ENCODE results near the gene ARPC1A.
"Not testable (repeated sequence)": the region's sequence is repeated elsewhere in the genome, so short reads cannot be mapped to it uniquely, and the experiment has no call there.

ARPC1A gene

GRCh38 chr7:99325592-99326407 lies at the start of gene ARPC1A:
Gene ARPC1A (plus strand): TSS chr7:99325898. CDS start chr7:99333354, 7,456 bp downstream.
- peak; percentile 85 for DNase-seq (ENCODE audit: low read depth)

GRCh38 chr7:99278180-99278579 lies 47.5 kb upstream of the ARPC1A start:
- DNase-seq (ENCODE audit: low read depth) = no peak

- not testable (repeated sequence) for DNase-seq (ENCODE audit: low read depth)
Observed at GRCh38 chr7:99284165-99284564, 41.5 kb upstream of the ARPC1A start.

- no peak for DNase-seq (ENCODE audit: low read depth)
Observed at GRCh38 chr7:99287779-99288534, 37.7 kb upstream of the ARPC1A start.

- DNase-seq (ENCODE audit: low read depth) = no peak
Observed at GRCh38 chr7:99289185-99289584, 36.5 kb upstream of the ARPC1A start.

- DNase-seq (ENCODE audit: low read depth) = not testable (repeated sequence)
Observed at GRCh38 chr7:99290148-99290547, 35.5 kb upstream of the ARPC1A start.

GRCh38 chr7:99290980-99291607 lies 34.6 kb upstream of the ARPC1A start:
- DNase-seq (ENCODE audit: low read depth) = no peak

GRCh38 chr7:99292127-99292526 lies 33.6 kb upstream of the ARPC1A start:
- no peak for DNase-seq (ENCODE audit: low read depth)

GRCh38 chr7:99293167-99293566 lies 32.5 kb upstream of the ARPC1A start:
- DNase-seq (ENCODE audit: low read depth) = no peak

GRCh38 chr7:99293650-99294049 lies 32.0 kb upstream of the ARPC1A start:
- no peak for DNase-seq (ENCODE audit: low read depth)

- no peak for DNase-seq (ENCODE audit: low read depth)
Observed at GRCh38 chr7:99296471-99296870, 29.2 kb upstream of the ARPC1A start.

GRCh38 chr7:99301496-99301895 lies 24.2 kb upstream of the ARPC1A start:
- DNase-seq (ENCODE audit: low read depth) = no peak

- DNase-seq (ENCODE audit: low read depth) = no peak
Observed at GRCh38 chr7:99305473-99306260, 20.0 kb upstream of the ARPC1A start.

GRCh38 chr7:99308461-99309074 lies 17.1 kb upstream of the ARPC1A start:
- DNase-seq (ENCODE audit: low read depth) = no peak

- DNase-seq (ENCODE audit: low read depth) = no peak
Observed at GRCh38 chr7:99309111-99309510, 16.6 kb upstream of the ARPC1A start.

GRCh38 chr7:99310004-99310403 lies 15.7 kb upstream of the ARPC1A start:
- DNase-seq (ENCODE audit: low read depth) = no peak

GRCh38 chr7:99311702-99312101 lies 14.0 kb upstream of the ARPC1A start:
- DNase-seq (ENCODE audit: low read depth) = no peak

- peak; percentile 54 for DNase-seq (ENCODE audit: low read depth)
Observed at GRCh38 chr7:99312316-99313203, 13.1 kb upstream of the ARPC1A start.

GRCh38 chr7:99313204-99313573 lies 12.5 kb upstream of the ARPC1A start:
- no peak for DNase-seq (ENCODE audit: low read depth)

- no peak for DNase-seq (ENCODE audit: low read depth)
Observed at GRCh38 chr7:99314504-99314903, 11.2 kb upstream of the ARPC1A start.

- no peak for DNase-seq (ENCODE audit: low read depth)
Observed at GRCh38 chr7:99320371-99320770, 5.3 kb upstream of the ARPC1A start.
